Astrocyte of the spinal cord (primary cell): ENCODE measurements around the gene IFIT1B.
"Not testable (repeated sequence)": the region's sequence is repeated elsewhere in the genome, so short reads cannot be mapped to it uniquely, and the experiment has no call there.

Source experiments
- DNase-seq: peaks from one replicate; pipeline ENCODE4 v3.0.0; 2011; ENCODE audit warnings: low read depth, low spot score
- H3K4me3 ChIP-seq: 2 replicates; pipeline ENCODE4 v1.5.1; 2011; ENCODE audit warnings: low read depth, mild to moderate bottlenecking, low read length, moderate library complexity
- in situ Hi-C: cut with HindIII; loops from 2 replicates; pipeline ENCODE4 v1.10.0; 2017; ENCODE audit warnings: low sequenced_read_pairs
- TF ChIP-seq, protein P1 (sequence below): IDR thresholded peaks from 2 replicates; pipeline ENCODE4 v1.5.1; 2012; ENCODE audit warnings: low read depth, mild to moderate bottlenecking, low read length, inconsistent platforms

IFIT1B gene

DNA sequence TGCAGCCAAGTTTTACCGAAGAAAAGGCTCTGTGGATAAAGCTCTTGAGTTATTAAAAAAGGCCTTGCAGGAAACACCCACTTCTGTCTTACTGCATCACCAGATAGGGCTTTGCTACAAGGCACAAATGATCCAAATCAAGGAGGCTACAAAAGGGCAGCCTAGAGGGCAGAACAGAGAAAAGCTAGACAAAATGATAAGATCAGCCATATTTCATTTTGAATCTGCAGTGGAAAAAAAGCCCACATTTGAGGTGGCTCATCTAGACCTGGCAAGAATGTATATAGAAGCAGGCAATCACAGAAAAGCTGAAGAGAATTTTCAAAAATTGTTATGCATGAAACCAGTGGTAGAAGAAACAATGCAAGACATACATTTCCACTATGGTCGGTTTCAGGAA is 25.2 kb downstream of the IFIT1B start:
- no peak overlapping the region for H3K4me3 ChIP-seq
- in situ Hi-C loops, result no loop called here
- no peak for DNase-seq
- TF ChIP-seq, protein P1, sequence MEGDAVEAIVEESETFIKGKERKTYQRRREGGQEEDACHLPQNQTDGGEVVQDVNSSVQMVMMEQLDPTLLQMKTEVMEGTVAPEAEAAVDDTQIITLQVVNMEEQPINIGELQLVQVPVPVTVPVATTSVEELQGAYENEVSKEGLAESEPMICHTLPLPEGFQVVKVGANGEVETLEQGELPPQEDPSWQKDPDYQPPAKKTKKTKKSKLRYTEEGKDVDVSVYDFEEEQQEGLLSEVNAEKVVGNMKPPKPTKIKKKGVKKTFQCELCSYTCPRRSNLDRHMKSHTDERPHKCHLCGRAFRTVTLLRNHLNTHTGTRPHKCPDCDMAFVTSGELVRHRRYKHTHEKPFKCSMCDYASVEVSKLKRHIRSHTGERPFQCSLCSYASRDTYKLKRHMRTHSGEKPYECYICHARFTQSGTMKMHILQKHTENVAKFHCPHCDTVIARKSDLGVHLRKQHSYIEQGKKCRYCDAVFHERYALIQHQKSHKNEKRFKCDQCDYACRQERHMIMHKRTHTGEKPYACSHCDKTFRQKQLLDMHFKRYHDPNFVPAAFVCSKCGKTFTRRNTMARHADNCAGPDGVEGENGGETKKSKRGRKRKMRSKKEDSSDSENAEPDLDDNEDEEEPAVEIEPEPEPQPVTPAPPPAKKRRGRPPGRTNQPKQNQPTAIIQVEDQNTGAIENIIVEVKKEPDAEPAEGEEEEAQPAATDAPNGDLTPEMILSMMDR, result no peak

DNA sequence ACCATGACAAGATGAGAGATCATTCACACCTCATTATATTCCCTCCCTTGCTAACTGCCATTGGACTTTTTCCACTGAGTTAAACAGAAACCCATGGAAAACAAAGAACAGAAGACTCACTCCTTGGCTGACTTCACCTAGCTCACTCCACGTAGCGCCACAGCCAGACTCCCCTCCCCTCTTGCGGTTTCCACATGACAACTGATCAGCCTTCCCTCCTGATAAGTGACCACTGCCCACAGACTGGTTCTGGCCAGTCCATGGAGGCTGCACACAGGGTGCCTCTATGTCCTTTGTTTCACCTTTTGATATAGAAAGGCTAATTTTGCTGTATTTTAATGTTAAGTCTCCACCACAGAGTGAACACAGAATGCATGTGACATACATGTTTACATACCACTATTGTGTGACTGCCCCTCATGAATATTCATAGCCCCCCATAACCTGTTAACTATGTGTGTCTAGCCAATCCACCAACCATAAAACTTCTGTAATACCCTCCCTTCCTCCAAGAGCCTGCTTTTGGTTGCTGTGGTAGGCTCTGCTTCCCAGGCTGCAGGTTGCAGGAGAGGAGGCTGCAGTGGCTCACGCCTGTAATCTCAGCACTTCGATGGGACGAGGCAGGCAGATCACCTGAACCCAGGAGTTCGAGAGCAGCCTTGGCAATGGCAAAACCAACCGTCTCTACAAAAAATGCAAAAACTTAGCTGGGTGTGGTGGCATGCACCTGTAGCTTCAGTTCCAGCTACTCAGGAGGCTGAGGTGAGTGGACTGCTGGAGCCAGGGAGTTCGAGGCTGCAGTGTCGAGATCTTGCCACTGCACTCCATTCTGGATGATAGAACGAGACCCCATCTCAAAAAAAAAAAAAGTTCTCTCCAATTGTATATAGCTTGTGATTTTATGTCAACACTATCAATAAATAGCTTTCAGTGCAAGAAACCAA is 26.5 kb downstream of the IFIT1B start:
- DNase-seq, result peak; percentile 44
- H3K4me3 ChIP-seq, result no peak overlapping the region
- TF ChIP-seq, protein P1, result no peak
- in situ Hi-C loops, result no loop called here

DNA sequence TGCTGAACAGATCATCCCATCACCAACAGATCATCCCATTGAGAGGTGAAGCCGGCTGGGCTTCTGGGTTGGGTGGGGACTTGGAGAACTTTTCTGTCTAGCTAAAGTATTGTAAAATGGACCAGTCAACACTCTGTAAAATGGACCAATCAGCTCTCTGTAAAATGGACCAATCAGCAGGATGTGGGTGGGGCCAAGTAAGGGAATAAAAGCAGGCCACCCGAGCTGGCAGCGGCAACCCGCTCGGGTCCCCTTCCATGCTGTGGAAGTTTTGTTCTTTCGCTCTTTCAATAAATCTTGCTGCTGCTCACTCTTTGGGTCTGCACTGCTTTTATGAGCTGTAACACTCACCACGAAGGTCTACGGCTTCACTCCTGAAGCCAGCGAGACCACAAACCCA is 28.3 kb downstream of the IFIT1B start:
- H3K4me3 ChIP-seq, DNase-seq, in situ Hi-C loops: not testable (repeated sequence)

DNA sequence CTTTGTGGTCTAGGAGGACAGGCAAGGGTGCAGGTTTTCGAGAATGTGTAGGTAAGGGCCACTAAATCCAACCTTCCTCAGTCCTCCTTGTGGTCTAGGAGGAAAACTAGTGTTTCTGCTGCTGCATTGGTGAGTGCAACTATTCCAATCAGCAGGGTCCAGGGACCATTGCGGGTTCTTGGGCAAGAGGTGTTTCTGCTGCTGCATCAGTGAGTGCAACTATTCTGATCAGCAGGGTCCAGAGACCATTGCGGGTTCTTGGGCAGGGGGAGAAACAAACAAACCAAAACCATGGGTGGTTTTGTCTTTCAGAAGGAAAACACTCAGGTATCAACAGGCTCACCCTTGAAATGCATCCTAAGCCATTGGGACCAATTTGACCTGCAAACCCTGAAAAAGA is 29.9 kb downstream of the IFIT1B start:
- in situ Hi-C loops, DNase-seq, H3K4me3 ChIP-seq: not testable (repeated sequence)

DNA sequence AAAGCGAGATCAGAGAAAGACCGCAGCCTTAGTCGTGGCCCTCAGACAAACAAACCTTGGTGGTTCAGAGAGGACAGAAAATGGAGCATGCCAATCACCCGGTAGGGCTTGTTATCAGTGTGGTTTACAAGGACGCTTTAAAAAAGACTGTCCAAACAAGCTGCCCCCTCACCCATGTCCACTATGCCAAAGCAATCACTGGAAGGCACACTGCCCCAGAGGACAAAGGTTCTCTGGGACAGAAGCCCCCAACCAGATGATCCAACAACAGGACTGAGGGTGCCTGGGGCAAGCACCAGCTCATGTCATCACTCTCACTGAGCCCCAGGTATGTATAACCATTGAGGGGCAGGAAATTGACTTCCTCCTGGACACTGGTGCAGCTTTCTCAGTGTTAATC is 31.4 kb downstream of the IFIT1B start:
- in situ Hi-C loops, DNase-seq, H3K4me3 ChIP-seq: not testable (repeated sequence)

DNA sequence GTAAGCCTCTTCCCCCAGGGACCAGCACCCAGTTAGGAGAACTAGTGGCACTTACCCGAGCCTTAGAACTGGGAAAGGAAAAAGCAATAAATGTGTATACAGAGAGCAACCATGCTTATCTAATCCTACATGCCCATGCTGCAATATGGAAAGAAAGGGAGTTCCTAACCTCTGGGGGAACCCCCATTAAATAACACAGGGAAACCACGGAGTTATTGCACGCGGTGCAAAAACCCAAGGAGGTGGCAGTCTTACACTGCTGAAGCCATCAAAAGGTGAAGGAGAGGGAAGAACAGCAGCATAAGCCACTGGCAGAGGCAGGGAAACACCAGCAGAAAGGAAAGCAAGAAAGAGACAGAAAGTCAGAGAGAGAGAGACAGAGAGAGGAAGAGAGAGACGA is 32.7 kb downstream of the IFIT1B start:
- in situ Hi-C loops, DNase-seq: not testable (repeated sequence)

DNA sequence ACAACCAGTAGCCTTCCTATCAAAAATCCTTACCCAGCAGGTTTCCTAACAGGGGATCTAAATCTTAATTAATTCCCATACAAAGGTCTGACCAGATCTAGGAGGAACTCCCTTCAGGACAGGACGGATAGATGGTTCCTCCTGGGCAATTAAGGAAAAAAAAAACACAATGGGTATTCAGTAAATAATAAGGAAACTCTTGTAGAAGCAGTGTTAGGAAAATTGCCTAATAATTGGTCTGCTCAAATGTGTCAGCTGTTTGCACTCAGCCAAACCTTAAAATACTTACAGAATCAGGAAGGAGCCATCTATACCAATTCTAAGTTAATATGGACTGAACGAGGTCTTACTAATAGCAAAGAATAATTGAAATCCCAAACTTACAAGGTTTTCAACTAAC is 33.3 kb downstream of the IFIT1B start:
- in situ Hi-C loops, H3K4me3 ChIP-seq, DNase-seq: not testable (repeated sequence)

More for the DNA sequence above, 32.7 kb downstream of the IFIT1B start:
- H3K4me3 ChIP-seq, result not testable (repeated sequence)

DNA sequence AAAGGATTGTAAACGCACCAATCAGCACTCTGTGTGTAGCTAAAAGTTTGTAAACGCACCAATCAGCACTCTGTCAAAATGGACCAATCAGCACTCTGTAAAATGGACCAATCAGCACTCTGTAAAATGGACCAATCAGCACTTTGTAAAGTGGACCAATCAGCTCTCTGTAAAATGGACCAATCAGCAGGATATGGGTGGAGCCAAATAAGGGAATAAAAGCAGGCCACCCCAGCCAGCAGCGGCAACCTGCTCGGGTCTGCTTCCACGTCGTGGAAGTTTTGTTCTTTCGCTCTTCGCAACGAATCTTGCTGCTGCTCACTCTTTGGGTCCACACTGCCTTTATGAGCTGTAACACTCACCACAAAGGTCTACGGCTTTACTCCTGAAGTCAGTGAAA is 34.4 kb downstream of the IFIT1B start:
- in situ Hi-C loops, DNase-seq, H3K4me3 ChIP-seq: not testable (repeated sequence)

DNA sequence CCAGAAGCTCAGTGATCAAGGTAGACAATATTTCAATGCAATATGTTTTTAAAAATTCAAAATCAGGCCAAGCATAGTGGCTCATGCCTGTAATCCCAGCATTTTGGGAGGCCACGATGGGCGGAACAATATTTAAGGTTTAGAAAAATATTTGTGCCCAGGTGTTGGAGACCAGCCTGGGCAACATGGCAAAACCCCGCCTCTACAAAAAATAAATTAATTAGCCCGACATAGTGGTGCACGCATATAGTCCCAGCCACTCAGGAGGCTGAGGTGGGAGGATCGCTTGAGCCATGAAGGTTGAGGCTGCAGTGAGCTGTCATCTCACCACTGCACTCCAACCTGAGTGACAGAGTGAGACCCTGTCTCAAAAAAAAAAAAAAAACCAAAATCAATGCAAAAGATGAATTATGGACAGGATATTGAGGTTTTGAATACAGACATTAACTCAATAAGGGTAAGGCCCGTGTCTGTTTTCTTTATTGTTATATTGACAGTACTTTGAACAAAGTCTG is 35.6 kb downstream of the IFIT1B start:
- in situ Hi-C loops, result no loop called here
- DNase-seq, result no peak
- TF ChIP-seq, protein P1, result no peak
- peak overlapping the region; percentile 71 for H3K4me3 ChIP-seq
